GM18505 (cell line): ENCODE results near the gene IQSEC1.

ENCODE experiments used
- ATAC-seq: cut with Tn5 transposase; IDR thresholded peaks from one replicate; pipeline ENCODE4 v1.9.1; 2021; ENCODE audit not compliant: unreplicated experiment
- POLR2A ChIP-seq: IDR thresholded peaks from 4 replicates; pipeline ENCODE4 v1.6.1; 2011; ENCODE audit warnings: borderline replicate concordance; ENCODE audit not compliant: insufficient read depth, insufficient read length; ENCODE audit errors: extremely low read depth

Gene IQSEC1

DNA sequence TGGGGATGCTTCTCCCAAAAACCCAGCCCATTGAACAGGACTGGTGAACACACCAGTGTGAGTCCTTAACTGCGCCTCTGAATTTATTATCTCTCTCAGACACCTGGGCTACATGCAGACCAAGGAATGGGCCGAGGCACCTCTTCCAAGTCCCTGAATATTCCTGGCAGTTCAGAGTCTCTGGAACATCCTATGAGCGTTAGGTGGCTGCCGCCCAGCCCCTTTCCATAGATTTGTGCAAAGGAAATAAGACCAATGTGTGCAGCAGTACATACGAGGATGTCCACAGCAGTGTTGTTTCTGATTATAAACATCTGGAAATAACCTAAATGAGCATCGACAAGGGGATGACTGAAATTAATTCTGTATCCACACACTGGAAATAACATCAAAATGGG lies 127.0 kb downstream of the IQSEC1 start:
- ATAC-seq, result no peak
- TF ChIP-seq POLR2A, result no peak

DNA sequence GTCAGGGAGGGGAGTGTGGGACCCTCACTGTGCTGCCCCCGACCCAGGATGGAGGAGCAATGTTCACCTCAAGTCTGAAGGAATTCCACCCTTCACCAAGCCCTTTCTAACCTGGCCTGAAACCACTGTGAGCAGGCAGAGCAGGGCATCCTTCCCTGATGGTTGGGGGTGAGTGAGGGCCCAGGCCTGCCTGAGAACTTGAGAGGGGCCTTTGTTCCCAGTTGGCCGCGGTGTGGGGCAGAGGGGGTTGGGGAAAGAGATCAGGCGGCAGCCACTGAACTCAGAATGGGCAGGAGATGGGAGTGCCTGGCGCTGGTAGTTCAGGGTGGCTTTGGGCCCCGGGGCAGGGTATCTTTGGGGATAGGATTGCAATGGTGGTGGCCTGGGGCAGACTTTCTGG lies 128.4 kb downstream of the IQSEC1 start:
- no peak for ATAC-seq

DNA sequence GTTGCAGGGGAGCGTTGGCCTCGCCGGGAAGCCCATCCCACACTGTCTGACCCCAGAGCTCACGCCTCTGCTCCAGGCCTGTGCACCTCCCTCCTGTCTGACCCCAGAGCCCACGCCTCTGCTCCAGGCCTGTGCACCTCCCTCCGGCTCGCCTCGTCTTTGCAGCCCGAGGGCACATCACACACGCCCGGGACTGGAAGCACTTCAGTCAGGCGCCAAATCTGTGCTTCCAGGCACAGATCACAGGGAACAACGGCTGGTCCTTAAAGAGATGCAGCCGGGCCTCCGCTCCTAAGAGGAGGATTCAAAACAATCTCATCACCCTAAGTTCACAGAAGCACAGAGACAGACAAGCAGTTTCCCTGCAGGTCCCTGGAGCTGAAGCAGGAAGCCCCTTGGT lies 128.8 kb downstream of the IQSEC1 start:
- no peak for ATAC-seq
- no peak for TF ChIP-seq POLR2A

More for the DNA sequence above, 128.4 kb downstream of the IQSEC1 start:
- no peak for TF ChIP-seq POLR2A

DNA sequence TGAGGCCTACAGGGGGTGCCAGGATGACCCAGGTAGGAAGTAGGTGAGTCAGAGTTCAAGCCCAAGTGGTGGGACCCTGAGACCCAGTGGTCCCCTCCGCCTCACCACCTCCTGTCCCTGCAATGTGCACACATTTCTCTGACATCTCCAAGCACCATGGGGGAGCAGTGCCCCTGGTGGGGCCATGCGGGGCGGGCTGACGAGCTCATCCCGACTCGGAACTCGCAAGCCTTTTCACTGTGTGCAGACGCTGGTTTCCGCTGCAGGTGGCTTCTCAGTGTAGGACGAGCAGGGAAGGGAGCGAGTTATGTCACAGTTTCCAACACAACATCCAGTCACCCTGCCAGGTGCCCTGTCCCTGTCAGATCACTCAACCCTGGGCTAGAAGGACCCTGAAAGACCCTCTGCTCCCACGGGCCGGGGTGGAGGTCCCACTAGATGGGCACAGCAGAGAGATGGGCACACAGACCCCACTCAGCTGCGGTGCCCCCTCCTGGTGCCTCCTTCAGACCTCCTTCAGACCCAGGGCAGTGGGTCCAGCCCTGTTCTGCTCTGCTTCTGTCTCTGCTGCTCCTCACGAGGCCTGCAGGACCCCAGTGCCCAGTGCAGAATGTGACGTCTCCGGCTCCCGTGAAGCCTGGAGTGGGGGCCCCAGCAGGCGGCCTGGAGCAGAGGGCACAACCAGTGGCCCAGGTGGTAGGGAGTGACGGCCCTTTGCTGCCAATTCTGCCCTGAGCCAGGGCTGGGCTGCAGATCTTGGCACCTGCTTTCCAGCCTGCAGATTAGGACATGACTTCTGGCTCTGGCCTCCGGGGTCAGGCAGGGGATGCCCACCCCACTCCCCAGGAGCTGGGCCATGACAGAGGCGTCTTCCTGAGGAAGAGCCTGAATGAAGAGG lies 129.9 kb downstream of the IQSEC1 start:
- no peak for TF ChIP-seq POLR2A
- ATAC-seq, result no peak

DNA sequence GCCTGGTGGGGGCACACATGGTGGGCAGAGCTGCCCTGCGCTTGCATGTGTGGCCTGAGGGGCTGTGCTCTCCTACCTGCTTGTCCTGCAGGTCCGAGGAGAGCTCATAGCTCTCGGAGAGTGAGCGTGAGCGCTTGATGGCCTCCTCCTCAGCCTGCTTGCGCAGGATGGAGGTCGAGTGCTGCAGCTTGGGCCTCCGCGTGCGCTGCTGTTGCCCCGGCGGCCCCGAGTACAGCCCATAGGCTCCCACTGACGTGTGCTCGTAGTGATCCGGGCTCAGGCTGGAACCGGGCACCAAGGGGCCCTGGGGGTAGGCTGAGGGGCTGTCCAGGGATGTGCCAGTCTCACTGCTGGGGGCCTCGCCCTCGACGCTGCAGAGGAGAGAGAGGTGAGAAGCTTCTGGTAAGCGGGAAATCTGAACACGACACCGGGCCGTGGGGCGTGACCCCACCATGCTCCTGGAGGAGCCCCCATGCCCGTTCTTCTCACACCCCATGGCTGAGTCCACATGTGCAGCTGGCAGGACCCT lies 131.7 kb downstream of the IQSEC1 start:
- no peak for TF ChIP-seq POLR2A
- ATAC-seq, result no peak

DNA sequence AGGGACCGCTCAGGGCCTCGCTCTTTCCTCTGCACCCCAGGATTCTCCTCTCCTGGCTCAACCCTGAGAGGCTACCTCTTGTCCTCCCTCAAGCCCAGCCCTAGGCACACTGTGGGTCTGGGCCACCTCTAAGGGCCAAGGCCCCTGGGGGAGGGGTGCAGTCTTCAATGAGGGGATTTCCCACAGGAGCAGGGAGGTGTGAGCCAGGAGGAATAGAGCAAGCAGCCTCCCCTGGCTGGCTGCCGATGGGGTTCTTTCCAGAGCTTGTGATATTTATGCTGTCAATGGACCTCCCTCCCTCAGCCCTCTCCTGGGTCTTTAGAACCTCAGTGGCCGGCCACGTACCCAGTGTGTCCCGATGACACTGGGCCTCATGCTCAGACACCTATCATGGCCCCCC lies 132.4 kb downstream of the IQSEC1 start:
- no peak for TF ChIP-seq POLR2A
- ATAC-seq, result no peak

DNA sequence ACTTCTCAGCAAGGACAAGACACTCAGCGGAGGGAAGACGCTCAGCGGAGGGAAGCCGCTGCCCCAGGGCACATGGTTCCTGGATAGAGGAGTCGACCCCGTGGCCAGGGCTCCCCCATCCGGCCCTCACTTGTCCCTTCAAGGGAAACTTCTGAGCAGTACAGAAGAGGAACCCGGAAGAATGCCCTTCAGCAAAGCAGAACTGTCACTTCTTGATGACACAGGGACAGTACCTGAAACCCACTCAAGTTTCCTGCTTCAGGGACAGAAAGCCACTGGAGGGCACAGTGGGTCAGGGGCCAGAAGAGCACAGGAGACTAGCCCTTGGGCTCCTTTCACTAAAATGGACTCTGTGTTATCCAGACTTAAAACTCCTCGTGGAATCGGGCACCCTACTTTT lies 134.1 kb downstream of the IQSEC1 start:
- TF ChIP-seq POLR2A, result no peak
- no peak for ATAC-seq

DNA sequence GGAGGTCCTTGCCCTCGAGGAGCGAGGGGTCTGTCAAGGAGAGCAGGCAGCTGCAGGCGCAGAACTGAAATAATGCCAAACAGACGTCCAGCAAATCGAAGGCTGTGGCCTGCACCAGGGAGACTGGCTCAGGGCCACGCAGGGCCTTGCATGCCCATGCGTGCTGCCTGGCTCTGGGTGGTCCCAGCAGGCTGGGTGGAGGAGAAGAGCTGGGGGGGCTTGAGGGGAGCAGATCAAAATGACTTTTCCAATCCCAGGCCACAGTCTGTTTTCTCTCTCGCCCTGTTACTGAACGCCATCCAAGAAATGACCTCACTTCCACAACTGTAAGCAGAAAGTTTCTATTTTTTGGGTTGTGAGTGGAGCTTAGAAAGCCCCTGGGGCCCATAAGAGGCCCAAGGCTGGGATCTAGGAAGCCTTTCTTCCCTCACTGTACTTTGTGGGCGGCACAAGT lies 134.9 kb downstream of the IQSEC1 start:
- ATAC-seq, result no peak
- no peak for TF ChIP-seq POLR2A

DNA sequence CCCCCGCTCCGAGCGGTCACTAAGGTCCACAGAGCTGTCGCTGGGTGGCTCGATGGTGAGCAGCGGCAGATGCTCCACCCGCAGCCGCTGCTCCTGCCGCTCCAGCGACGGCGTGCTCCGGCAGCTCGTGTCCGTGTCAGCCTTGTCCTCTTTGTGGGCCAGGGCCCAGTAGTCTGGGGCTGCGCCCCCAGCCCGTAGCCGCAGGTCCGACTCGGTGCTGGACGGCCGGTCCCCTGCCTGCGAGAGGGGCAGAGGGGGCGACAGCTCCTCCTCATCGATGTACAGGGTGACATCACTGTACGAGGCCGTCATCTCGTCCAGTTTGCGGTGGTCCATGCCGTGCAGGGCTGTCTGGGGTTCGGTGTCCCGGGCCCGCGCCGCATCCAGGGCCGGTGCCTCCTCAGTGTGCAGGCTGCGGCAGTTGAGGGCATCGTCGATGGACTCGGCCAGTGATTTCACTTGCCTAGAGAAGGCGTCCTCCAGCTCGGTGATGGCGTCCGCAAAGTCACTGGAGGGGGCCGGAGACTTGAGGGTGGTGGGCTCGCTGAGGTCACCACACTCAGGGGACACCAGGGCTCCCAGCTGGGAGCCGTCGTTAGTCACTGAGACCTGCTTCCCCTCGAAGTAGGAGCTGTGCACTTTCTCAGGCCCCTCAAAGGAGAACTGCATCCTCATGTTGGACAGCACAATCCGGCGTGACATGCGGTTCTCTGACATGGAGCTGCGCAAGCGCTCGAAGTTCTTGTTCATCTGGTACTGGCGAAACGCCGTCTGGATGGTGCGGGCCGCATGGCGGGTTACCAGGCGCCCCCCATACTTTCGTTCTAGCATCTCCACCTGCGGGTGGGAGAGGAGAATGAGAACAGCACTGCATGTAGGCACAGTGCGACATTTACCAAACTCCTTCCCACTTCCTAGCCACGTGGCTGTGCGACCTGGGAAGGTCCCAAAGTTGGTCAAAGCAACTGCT lies 137.1 kb downstream of the IQSEC1 start:
- ATAC-seq, result no peak

DNA sequence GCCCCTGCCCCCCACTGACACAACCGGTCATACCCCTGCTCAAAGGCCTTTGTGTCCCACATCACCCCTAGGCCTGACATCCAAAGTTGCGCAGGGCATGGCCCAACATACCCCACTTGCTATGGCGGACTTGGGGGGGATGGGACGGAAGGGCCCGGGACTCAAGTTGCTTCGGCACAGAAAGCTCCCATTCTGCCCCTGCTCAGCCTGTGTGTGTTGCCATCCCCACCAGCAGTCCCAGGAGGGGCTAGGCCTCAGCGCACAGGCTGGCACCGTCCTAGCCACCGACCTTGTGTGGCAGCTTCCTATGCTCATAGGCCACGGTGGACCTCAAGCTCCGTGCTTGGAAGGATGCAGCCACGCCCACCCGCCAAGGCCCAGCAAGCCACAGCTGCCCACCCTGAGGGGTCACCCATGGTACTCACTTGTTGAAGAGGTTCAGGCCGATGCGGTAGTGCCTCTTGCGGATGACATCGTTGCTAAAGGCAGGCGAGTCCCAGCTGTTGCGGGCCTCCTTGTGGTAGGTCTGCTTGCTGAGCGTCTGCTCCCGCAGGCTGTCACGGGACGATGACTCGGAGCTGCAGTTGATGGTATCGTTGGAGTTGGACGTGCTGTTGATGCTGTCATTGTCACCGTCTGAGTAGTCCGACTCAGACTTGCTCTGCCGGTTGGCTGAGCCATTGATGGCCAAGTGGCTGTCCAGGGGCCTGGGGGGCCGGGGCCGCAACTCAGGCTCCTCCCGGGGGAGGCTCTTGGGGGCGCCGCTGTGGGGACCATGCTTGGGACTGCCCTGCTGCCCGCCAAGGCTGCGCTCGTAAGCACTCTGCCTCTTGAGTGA lies 138.0 kb downstream of the IQSEC1 start:
- no peak for ATAC-seq
- TF ChIP-seq POLR2A, result no peak

More for the DNA sequence above, 137.1 kb downstream of the IQSEC1 start:
- TF ChIP-seq POLR2A, result no peak

DNA sequence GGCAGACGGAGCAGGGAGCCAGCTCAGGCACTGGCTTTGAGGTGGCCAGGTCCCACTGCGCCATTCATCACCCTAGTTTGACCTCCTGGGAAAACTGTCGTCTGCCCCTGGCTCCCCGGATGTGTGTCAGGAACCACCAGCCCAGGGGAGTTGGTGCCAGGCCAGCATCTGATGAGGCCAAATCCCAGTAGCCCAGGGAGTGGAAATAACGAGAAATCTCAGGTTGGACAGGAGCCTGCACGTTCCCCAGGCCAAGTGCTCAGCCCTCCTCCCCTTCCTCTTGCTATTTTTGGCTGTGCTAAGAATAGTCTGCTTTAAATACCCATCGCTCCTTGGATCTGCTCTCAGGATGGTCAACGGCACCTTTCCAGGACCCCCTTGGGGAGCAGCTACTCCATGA lies 138.8 kb downstream of the IQSEC1 start:
- no peak for ATAC-seq
- no peak for TF ChIP-seq POLR2A

DNA sequence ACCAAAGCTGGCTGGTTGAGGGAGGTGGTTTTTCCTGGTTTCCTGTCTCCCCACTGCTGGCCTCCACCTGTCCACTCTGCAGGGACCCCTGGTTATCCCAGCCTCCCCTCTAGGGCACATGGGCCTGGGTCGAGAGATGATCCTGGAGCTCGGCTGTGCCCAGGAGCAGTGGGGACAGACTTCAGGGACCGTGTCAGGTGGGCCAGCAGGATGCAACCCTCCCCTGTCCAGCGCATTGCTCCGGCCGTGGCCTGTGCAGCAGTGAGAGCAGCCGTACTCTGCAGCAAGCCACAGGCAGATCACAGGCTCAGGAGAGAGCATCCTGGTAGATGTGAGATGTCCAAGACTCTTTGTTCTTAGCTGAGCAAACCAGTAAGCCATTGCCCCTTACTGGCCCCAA lies 139.3 kb downstream of the IQSEC1 start:
- TF ChIP-seq POLR2A, result no peak
- no peak for ATAC-seq
